CD4-positive, alpha-beta T cell treated with Interleukin-6 at 100 ng/mL for 8 hours (primary cell): ENCODE measurements around the gene EFS.

ENCODE experiments used
- DNase-seq: peaks from one replicate; pipeline ENCODE4 v3.0.0-alpha.2; 2020; ENCODE audit warnings: mixed read lengths, low spot score

The EFS gene

DNA sequence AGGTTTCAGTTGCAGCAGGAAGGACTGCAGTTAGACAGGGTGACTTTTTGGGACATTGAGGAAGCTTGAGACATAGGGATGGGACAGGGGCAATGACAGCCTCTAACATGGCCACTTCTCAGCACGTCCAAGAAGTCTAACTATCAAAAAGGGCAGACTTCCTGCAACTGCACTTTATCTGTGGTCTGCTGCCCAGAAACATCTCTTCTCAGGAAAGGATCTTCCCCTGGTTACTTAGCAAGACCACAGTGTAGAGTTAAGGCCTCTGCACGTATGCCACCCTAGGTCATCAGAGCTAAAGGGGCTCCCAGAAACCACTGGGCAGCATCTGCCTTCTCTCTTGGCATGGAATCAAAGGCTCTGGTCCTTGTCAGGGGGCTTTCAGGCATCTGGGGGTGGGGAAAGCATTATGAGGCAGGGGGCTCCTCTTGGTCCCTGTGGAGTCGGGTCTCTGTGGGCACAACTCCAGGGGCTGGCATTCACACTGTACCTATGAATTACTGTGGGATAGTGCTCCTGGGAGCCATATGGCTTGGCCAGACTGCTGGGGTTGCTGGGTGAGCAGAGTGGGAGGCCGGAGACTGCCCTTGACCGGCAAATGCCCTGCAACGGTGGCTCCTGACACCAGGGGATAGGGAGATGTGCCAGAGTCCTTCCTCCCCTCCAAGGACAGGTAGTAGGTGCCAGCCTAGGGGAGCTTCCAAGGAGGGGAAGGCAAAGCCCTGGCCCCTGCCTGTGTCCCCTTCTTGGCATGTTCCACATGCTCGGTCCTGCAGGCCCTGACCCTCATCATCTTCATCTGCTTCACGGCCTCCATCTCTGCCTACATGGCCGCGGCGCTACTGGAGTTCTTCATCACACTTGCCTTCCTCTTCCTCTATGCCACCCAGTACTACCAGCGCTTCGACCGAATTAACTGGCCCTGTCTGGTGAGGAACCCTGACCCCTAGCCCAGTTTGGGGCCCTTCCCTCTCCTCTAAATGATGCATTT lies 12.9 kb upstream of the EFS start:
- DNase-seq, result no peak

DNA sequence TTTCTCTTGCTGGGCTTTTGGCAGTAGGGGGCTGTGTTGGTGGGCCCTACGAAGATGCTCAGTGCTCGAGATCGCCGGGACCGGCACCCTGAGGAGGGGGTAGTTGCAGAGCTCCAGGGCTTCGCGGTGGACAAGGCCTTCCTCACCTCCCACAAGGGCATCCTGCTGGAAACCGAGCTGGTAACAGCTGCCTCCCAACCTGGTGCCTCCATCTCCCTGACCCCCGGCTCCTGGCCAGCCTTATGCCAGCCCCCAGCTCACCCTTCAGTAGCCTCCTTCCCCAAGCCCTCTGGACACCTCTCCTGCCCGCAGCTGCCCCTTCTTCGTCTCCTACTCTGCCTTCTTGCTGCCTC lies 12.2 kb upstream of the EFS start:
- DNase-seq, result no peak

DNA sequence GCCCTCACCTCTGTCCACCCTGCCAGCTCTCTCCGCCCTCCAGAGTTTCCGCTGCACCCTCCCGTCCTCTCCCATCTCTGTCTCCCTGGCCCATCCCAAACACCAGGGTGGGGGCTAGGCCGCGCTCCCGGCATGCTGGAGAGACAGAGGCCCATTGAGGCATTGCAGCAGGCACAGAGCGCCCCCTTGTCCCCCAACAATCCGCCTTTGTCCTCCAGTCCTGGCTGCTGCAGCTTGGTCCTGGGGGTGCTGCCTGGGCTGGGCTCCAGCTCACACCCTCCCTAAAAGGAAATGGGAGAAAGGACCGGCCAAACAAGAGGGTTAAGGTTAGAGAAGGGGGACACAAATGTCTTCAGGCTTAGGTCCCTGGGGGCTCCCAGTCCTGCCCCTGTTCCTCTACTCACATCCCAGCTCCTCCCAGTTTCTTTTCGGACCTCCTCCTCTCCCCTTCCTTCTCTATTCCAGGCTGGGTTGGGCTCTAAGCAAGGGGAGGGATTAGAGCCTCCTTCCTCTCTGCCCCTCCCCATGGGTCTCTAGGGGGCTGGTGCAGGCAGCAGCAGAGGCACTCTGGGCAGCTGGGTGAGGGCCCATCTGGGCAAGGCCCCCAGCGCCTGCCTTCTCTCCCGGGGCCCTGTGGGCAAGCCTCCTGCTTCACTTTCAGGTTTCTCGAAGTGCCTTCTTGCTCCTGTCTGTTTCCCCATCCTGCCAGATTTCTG lies 11.7 kb upstream of the EFS start, which contains the start of gene CMTM5:
Gene CMTM5 (plus strand): TSS at position 565 of the 716 bp plus-strand sequence. CDS start 206 bp downstream, outside the sequence.
- DNase-seq, result no peak

DNA sequence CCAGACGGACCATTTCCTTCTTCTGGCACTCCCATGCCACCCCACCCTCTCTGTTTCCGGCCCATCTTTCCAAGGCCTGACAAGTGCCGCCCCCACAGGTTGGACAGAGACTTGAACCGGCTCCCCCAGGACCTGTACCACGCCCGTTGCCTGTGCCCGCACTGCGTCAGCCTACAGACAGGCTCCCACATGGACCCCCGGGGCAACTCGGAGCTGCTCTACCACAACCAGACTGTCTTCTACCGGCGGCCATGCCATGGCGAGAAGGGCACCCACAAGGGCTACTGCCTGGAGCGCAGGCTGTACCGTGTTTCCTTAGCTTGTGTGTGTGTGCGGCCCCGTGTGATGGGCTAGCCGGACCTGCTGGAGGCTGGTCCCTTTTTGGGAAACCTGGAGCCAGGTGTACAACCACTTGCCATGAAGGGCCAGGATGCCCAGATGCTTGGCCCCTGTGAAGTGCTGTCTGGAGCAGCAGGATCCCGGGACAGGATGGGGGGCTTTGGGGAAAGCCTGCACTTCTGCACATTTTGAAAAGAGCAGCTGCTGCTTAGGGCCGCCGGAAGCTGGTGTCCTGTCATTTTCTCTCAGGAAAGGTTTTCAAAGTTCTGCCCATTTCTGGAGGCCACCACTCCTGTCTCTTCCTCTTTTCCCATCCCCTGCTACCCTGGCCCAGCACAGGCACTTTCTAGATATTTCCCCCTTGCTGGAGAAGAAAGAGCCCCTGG lies 10.7 kb upstream of the EFS start:
- DNase-seq, result no peak

DNA sequence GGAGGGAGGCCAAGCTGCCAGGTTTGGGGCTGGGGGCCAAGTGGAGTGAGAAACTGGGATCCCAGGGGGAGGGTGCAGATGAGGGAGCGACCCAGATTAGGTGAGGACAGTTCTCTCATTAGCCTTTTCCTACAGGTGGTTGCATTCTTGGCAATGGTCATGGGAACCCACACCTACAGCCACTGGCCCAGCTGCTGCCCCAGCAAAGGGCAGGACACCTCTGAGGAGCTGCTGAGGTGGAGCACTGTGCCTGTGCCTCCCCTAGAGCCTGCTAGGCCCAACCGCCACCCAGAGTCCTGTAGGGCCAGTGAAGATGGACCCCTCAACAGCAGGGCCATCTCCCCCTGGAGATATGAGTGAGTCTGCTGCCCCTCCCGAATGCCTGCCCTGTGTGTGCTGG lies 8.1 kb upstream of the EFS start:
- DNase-seq, result no peak

DNA sequence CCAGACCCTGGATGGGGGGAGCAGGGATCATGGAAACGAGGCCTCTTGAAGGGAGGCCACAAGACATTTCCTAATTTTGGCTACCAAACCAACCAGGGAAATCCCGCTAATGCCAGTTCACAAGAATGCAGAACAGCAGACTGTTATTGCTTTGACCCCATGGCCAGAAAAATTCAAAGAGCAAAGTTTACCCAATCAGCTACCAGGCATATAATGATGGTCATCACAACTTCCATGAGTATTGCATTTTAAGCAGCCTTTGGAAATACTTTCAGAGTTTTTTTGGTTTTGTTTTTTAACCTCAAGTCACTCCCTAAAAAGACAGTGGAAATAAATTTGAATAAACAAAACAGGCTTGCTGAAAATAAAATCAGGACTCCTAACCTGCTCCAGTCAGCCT lies 7.5 kb upstream of the EFS start, which contains the start of gene IL25:
Gene IL25 (plus strand): TSS at position 301 of the 400 bp plus-strand sequence.
- DNase-seq, result no peak

DNA sequence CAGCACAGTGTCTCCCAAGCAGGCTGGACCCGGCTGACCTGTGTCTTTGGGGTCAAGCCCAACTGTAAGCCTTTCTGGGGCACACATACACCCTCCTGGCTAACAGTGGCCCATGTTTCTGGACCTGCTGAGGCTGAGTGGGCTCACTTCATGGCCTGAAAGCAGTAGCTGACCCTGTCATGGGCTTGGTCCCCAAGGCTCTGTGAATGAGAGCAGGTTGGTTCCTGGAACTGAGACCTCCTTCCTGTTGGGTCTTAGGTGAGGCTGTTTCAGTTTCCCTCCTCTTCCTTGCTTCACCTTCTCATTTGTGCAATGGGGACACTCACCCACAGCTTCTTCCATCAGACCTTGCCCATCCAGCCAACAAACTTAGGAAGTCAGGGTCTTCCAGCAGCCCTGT lies 6.9 kb upstream of the EFS start:
- no peak for DNase-seq

DNA sequence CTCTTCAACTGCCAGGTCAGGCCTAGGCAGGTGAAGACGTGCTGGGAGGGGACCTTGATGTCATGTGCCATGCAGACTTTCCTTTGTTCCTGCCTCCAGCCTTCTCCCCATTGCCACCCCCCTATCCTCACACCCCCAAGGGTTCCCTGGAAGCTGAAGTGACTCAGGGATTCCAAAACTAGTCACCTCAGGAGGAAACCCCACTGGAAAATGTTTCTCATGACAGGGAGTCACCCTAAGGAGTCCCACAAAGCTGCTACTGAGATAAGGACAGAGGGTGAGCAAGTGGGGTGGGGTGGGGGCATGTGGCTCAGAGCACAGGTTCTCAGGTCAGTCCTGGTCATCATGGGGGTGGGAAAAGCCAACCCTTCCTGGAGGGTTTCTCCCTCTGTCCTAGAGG lies 5.2 kb upstream of the EFS start:
- no peak for DNase-seq

DNA sequence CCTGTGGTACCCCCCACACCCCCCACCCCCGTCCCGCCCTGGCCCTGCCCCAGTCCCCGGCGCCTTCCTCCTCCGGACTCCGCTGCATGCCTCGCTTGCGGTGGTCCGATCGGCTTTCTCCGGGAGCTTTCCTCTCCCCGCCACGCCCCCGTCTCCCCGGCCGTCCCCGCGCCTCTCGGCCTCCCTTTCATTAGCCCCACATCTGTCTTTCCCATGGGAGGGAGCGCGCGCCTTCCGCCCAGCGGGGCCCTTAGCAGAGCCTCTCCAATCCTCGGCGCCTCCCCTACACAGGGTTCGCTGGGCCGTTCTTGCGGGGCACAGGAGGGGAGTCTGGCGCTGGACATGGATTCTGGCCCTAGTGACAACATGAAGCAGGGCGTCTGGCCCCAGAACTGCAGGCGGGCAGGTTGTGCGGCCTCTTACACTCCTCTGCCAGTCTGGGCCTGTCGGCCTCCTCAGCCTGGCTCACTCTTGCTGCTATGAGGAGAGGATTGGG lies 1.5 kb upstream of the EFS start:
- no peak for DNase-seq

DNA sequence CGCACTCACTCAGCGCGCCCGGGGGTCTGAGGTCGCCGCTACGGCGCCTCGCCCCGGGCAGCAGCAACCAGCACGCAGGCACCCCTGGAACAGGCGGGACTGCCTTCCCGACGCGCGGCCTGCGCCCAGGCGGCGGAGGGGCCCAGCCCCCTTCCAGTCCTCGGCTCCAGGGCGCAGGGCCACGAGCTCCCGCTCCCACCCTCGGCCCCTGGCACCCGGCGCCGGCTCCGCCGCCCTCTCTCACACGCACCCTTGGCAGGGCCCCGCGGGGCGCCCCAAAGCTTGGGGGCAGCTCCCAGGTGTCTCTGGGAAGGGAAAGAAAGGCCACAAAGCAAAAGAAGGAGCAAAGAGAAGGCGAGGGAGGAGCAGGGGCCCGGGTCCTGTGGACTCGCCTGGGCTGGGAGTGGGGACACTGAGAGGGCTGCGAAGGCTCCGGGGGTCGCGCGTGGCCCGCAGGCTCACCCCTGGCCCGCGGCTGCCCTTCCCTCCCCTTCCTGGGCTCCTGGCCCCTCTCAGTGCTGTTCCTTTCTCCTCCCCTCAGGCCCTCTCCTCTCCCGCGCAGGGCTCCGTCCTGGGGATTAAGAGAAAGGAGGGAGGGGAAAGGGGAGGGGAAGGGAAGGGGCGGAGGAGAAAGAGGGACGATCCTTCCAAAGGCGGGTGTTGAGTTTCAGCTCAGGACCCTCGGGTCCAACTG lies 907 bp upstream of the EFS start:
- no peak for DNase-seq

DNA sequence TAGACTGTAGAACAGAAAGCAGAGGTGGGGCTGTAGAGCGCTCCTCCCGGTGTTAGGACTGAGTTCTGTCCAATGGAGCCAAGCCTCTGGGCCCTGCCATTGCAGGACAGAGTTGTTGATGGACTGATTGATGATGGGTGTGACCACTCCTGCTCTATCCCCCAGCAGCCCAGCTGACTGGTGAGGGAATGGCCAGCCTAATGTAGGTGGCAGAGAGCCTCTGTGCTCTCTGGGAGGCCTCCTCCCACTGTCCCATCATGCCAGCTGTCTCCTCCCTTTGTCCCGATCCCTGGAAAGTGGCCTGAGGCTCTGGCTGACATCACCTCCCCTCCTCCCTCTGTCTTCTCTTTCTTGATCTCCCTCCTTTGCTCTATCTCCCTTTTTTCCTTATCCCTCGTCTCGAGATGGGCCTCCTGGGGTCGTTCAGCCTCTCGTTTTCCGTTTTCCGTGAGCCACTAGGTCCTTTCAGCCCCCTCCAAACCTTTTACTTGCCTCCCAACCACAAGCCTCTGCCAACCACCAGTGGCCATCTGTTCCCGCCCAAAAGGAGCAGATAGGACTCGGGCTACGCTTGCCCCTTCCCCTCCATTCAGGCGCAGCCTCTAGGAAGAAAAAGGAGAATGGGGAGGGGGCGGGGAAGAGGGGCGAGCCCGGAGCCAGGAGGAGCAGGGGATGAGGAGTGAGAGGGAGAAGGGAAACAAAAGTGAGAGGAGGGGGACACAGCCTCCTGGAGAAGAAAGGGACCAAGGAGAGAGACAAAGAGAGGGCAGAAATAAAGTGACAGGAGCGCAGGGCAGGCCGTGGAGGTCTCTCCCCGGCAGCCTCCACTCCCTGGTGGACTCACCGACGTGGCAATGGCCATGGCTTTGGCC lies 572 bp downstream of the EFS start:
- no peak for DNase-seq

DNA sequence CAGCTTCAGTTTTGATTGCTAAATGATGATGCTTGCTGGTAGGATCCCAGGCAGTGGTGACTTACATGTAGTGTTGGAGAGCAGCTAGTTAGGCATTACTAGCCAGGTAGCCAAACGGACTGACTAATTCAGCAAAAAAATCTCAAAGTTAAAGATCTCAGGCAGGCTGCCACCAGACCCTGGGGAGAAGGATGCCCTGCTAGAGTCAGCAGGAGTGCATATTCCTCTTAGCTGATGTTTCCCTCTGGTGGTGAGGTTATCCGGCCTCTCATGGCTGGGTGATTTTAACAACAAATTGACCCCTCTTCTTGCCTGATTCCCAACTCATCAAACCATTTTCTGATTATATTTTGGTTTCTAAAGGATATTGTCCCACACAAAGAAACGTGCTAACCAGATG lies 2.8 kb downstream of the EFS start:
- DNase-seq, result no peak

DNA sequence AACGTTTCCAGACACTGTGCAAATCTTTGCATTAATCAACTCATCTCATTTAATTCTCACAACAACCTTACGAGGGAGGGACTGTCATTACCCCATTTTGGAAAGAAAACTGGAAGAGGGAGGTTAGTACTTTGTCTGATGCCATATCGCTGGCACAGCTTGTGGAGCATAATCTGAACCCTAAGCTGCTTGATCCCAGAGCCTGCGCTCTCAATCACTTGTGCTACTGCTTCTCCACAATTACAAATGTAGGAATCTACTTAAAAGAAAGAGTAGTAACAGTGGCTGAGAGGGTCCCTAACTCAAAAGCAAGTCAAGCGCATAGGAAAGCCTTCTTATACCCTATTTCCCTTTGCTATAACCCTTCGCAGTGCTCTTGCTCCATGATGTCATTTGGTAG lies 3.2 kb downstream of the EFS start:
- no peak for DNase-seq

DNA sequence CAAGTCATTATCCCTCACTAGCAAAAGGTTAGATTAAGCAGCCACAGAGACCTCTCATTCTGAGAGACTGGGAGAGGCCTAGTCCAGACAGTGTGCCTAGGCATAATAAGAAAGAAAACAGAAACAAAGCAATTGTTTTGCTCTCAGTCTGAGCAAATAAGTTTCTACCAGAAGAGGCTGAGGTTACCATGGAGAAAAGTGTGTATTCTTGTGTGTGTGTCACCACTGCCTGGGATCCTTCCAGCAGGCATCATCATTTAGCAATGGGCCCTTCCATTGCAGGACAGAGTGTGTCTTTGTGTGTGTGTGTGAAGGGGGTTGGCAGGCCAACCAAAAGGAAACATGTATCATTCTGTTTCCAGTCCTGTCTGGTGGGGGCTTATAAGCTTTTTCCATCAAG lies 3.7 kb downstream of the EFS start:
- no peak for DNase-seq

DNA sequence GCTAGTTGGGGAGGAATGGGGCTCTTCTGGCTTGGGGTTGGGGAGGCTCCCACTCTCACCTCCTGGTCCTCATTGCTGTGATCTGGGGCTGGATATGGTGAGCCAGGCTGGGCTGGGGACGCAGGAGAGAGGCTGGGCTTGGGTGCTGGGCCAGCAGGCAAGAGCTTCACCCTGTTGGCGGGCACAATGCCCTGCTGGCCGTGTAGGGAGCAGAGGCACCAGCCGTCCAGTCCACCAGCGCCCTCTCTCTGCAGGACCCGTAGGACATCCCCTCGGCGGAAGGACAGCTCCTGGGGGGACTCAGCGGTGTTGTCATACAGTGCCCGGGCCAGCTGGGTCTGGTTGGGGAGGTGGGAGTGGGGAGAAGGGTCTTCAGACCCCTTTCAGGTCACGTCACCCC lies 4.5 kb downstream of the EFS start:
- no peak for DNase-seq

DNA sequence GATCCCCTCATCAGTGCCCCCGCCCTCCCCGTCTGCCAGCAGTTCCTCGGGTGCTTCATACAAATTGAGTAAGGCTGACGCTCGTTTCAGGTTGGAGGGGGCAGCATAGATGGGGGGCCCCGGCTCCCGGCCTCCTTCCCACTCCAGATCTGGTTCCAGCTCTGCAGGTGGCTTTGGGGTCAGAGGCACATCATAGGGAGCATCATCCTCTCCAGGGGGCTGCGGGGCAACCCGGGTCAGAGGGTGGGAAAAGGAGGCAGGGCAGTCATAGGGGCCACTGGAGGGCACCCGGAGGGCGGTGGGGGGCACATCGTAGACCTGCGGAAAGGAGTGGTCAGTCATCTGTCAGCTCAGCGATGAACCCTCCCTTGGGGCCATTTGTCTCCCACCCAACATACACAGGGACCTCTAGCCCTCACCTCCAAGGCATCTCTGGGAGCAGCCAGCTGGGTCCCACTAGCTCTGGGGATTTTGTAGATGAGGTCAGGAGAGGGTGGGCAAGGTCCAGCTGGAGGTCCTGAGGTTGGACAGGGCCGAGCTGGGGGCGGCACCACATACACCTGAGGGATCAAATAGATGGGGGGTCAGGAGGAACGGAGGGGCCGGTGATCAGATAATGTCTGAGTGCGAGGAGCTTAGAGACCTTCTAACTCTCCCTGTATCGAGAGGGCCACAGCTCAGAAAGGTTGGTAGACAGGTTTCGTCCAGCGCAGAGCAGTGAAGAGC lies 5.1 kb downstream of the EFS start:
- no peak for DNase-seq

DNA sequence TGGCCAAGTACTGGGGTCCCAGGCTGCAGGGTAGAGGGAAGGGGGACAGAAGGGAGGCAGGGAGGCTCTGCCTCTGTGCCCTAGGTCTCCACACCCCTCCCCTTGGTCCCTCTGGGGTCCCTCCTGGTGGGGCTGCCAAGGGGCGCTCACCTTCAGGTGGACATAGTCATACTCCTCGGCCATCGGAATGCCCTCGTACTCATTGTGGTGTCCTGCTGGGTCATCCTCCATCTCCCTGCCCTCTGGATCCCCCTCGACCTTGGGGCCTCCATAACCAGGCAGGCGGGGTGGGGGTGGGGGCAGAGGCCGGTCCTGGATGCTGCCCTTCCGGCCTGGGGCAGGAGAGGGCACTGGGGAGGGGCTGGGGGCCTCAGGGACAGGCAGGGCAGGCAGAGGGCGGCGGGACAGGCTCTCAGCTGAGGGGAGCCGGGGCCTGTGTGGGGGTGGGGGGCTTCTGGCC lies 5.8 kb downstream of the EFS start:
- DNase-seq, result no peak

DNA sequence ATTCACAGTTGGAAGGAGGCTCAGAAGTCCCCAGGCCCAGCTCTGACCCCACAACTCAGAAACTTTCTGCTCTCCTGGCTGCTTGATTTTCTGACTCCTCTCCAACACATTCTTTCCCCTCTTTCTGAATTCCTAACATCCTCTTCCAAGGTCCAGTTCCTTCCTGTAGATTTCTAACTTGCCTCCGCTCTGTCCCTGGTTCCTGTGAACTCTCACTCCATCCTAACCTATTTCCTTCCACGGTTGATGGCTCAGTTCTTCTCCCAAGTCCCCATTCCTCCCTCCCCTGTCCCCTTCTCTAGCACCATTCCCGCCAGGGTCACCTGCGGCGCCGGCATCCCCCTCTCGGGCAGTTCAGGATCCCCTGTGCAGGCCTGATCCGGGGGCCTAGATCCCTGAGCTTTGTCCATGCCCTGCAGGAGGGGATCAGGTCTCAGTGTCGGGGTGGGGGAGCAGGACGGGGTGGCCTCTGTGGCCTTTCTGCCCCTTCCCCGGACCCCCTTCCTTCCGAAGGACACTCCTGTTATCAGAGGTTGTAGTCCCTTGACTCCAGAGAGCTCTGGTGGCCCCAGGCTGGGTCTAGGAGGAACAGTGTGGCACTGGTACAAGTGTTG lies 6.3 kb downstream of the EFS start:
- no peak for DNase-seq

DNA sequence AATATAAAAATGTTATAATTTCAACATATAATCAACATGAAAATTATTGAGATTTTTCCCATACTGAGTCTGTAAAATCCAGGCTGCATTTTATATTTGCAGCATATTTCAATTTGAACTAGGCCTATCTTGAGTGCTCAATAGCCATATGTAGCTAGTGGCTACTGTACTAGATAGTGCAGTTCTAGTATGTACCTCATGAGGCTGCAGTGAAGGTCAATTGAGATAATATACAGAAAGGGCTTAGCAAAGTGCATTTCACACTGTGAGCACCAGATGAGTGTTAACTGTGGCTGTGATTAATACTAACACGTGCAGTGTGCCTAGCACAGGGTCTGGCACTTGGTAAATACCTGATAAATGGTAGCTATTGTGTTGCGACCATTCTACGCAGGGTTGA lies 6.9 kb downstream of the EFS start:
- no peak for DNase-seq

DNA sequence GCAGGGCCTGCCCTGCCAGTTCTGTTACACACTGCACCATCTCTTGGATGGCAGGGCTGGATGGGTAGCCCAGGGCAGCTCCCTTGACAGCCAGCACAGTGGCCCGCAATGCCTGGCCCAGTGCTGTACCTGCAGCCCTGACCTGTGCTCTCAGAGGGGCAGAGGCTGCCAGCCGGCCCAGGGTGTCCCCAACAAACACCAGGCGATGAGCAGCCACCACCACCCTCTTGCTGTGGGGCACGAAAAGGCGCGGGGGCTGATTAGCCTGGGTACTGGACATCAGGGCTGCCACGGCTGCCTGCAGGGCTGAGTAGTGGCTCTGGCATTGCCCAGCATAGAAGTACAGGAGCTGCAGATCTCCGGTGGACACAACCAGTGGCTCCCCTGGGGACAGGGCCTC lies 7.7 kb downstream of the EFS start:
- no peak for DNase-seq
